CD8-positive, alpha-beta memory T cell (primary cell): ENCODE data around the gene OSBPL7. TPM values are rescaled to one million over a fixed set of nuclear protein-coding genes. Genes with fewer than 3 reads are reported as not detected.
A peak's percentile ranks its signal among the peaks of the same experiment; 100 is the strongest.

Experiments
- CTCF ChIA-PET: fragments of 350-600 bp; sonication (Branson Sonifier 250); formaldehyde crosslinking; loops from one replicate; lab custom pipeline; 2021; ENCODE audit warnings: antibody characterized with exemption; lab: Charles Lee
- POLR2A ChIA-PET: fragments of 350-600 bp; sonication (Branson Sonifier 250); formaldehyde crosslinking; loops from one replicate; lab custom pipeline; 2021; ENCODE audit warnings: antibody characterized with exemption; lab: Charles Lee
- DNase-seq, 5 donors: peaks; one replicate each; pipeline versions ENCODE4 v3.0.0 to v3.0.0-alpha.2; 2020 to 2022; ENCODE audit warnings: mixed read lengths in 1 of 5
- H3K27ac ChIP-seq: one replicate; pipeline ENCODE4 v1.7.0; 2013; ENCODE audit warnings: low read depth, mild to moderate bottlenecking, low read length, moderate library complexity
- H3K27me3 ChIP-seq: 2 replicates; pipeline ENCODE4 v1.7.0; 2013; ENCODE audit warnings: low read length, mild to moderate bottlenecking; ENCODE audit not compliant: insufficient read depth, poor library complexity, severe bottlenecking
- H3K36me3 ChIP-seq: 2 replicates; pipeline ENCODE4 v1.7.0; 2013; ENCODE audit warnings: mild to moderate bottlenecking, low read length, moderate library complexity; ENCODE audit not compliant: insufficient read depth
- H3K4me1 ChIP-seq: 2 replicates; pipeline ENCODE4 v1.7.0; 2013; ENCODE audit warnings: mild to moderate bottlenecking, low read length, moderate library complexity; ENCODE audit not compliant: insufficient read depth
- H3K4me3 ChIP-seq: 2 replicates; pipeline ENCODE4 v1.7.0; 2013; ENCODE audit warnings: mild to moderate bottlenecking, low read length
- H3K9me3 ChIP-seq: 2 replicates; pipeline ENCODE4 v1.7.0; 2013; ENCODE audit warnings: mild to moderate bottlenecking, low read length
- H3K27ac Mint-ChIP-seq, 8 donors: one replicate each; pipeline ENCODE4 v1.8.0; 2020 to 2021; ENCODE audit warnings: mixed read lengths in 8 of 8, mild to moderate bottlenecking in 6 of 8, inconsistent platforms in 3 of 8, moderate library complexity in 3 of 8
- H3K27me3 Mint-ChIP-seq, 2 donors: one replicate each; pipeline ENCODE4 v1.8.0; 2020 to 2021; ENCODE audit warnings: mixed read lengths in 2 of 2, mild to moderate bottlenecking in 1 of 2, moderate library complexity in 1 of 2
- H3K36me3 Mint-ChIP-seq, 3 donors: one replicate each; pipeline ENCODE4 v1.8.0; 2020 to 2021; ENCODE audit warnings: mixed read lengths in 3 of 3, inconsistent platforms in 1 of 3, mild to moderate bottlenecking in 1 of 3
- H3K4me1 Mint-ChIP-seq, 3 donors: one replicate each; pipeline ENCODE4 v1.8.0; 2020 to 2021; ENCODE audit warnings: mixed read lengths in 3 of 3, inconsistent platforms in 1 of 3, mild to moderate bottlenecking in 1 of 3
- H3K4me3 Mint-ChIP-seq, 7 donors: one replicate each; pipeline ENCODE4 v1.8.0; 2020 to 2021; ENCODE audit warnings: mixed read lengths in 7 of 7, mild to moderate bottlenecking in 6 of 7, moderate library complexity in 4 of 7, inconsistent platforms in 2 of 7
- H3K9me3 Mint-ChIP-seq, 5 donors: one replicate each; pipeline ENCODE4 v1.8.0; 2020 to 2022; ENCODE audit warnings: mixed read lengths in 5 of 5, mild to moderate bottlenecking in 3 of 5, moderate library complexity in 2 of 5, inconsistent platforms in 1 of 5
- polyA plus RNA-seq: library from polyadenylated mRNA; unstranded; fragments of 300-500 nt; fragmentation: Illumina TruSeq; gene quantifications from one replicate; pipeline ENCODE4 v1.2.3, GENCODE V29; 2021
- total RNA-seq, 2 experiments: library from RNA; stranded (reverse); gene quantifications; one replicate each; pipeline ENCODE4 v1.2.3, GENCODE V29; 2021

The OSBPL7 gene
- total and polyA plus RNA-seq, 3 experiments from 2014 or later, result 11.0 to 17.5 (median 16.9) TPM

- Histone ChIP-seq H3K4me3 (no peak overlapping the region), H3K27ac (no peak overlapping the region), H3K4me1 (peaks cover 26% of the 10 kb centered on the region), H3K9me3 (no peaks in the 10 kb centered on the region), H3K27me3 (no peaks in the 10 kb centered on the region), H3K36me3 (peaks cover 45% of the 10 kb centered on the region)
- POLR2A ChIA-PET, result no interaction called here
- Mint-ChIP-seq H3K27ac (peak overlapping the region in 2 of 8 donors; percentile 72 to 77), H3K4me3 (peak overlapping the region in 1 of 7 donors; percentile 27), H3K9me3 (no peaks in the 10 kb centered on the region), H3K36me3 (peaks cover 3 to 76% (median 6%) of the 10 kb centered on the region in 3 donors), H3K4me1 (peaks cover 22 to 35% (median 25%) of the 10 kb centered on the region in 3 donors), H3K27me3 (no peaks in the 10 kb centered on the region)
- peak in 1 of 5 donors; percentile 37 for DNase-seq
- CTCF ChIA-PET, result no interaction called here
Measured at GRCh38 chr17:47818002-47818695, 3.4 kb downstream of the OSBPL7 start.

- Mint-ChIP-seq H3K27me3 (no peaks in the 10 kb centered on the region), H3K36me3 (peaks cover 3 to 85% (median 9%) of the 10 kb centered on the region in 3 donors), H3K4me3 (no peak overlapping the region), H3K4me1 (peaks cover 17 to 36% (median 22%) of the 10 kb centered on the region in 3 donors), H3K9me3 (no peaks in the 10 kb centered on the region), H3K27ac (peak overlapping the region in 1 of 8 donors; percentile 93)
- POLR2A ChIA-PET, result no interaction called here
- Histone ChIP-seq H3K27ac (no peak overlapping the region), H3K4me1 (peaks cover 18% of the 10 kb centered on the region), H3K9me3 (no peaks in the 10 kb centered on the region), H3K27me3 (no peaks in the 10 kb centered on the region), H3K36me3 (peaks cover 45% of the 10 kb centered on the region), H3K4me3 (no peak overlapping the region)
- peak in 1 of 5 donors; percentile 30 for DNase-seq
- CTCF ChIA-PET, result interaction anchor here (0.8 kb wide), 1 partner anchor 13 kb away, joined by 3 read pairs; no protein-coding TSS in a partner anchor
Measured at GRCh38 chr17:47816947-47817346, 4.6 kb downstream of the OSBPL7 start.

GRCh38 chr17:47816111-47816735 lies 5.4 kb downstream of the OSBPL7 start:
- Mint-ChIP-seq H3K4me3 (no peak overlapping the region), H3K27me3 (peaks cover 0 to 1% of the 10 kb centered on the region in 2 donors), H3K27ac (peak overlapping the region in 2 of 8 donors; percentile 15 to 93), H3K36me3 (peaks cover 3 to 87% (median 16%) of the 10 kb centered on the region in 3 donors), H3K9me3 (no peaks in the 10 kb centered on the region), H3K4me1 (peaks cover 17 to 35% (median 20%) of the 10 kb centered on the region in 3 donors)
- Histone ChIP-seq H3K4me3 (no peak overlapping the region), H3K4me1 (peaks cover 14% of the 10 kb centered on the region), H3K27me3 (no peaks in the 10 kb centered on the region), H3K9me3 (no peaks in the 10 kb centered on the region), H3K36me3 (peaks cover 45% of the 10 kb centered on the region), H3K27ac (no peak overlapping the region)
- CTCF ChIA-PET, result no interaction called here
- POLR2A ChIA-PET, result no interaction called here
- DNase-seq, result peak in 1 of 5 donors; percentile 44

GRCh38 chr17:47815106-47815918 lies 6.3 kb downstream of the OSBPL7 start:
- Histone ChIP-seq H3K27me3 (no peaks in the 10 kb centered on the region), H3K9me3 (no peaks in the 10 kb centered on the region), H3K36me3 (peaks cover 45% of the 10 kb centered on the region), H3K4me1 (peaks cover 5% of the 10 kb centered on the region), H3K27ac (no peak overlapping the region), H3K4me3 (no peak overlapping the region)
- H3K4me1 Mint-ChIP-seq, result peaks cover 17 to 35% (median 19%) of the 10 kb centered on the region in 3 donors
- POLR2A ChIA-PET, result interaction anchor here (0.6 kb wide), 1 partner anchor 489 kb away, joined by 3 read pairs; no protein-coding TSS in a partner anchor
- CTCF ChIA-PET, result interaction anchor here (0.7 kb wide), 1 partner anchor 116 kb away, joined by 3 read pairs; no protein-coding TSS in a partner anchor
- peak in 1 of 5 donors; percentile 25 for DNase-seq
- no peaks in the 10 kb centered on the region for H3K9me3 Mint-ChIP-seq
- H3K27me3 Mint-ChIP-seq, result peaks cover 0 to 2% of the 10 kb centered on the region in 2 donors
- peak overlapping the region in 6 of 8 donors; percentile 40 to 85 (median 54) for H3K27ac Mint-ChIP-seq
- H3K36me3 Mint-ChIP-seq, result peaks cover 3 to 90% (median 21%) of the 10 kb centered on the region in 3 donors
- H3K4me3 Mint-ChIP-seq, result no peak overlapping the region

- Mint-ChIP-seq H3K36me3 (peaks cover 9 to 95% (median 26%) of the 10 kb centered on the region in 3 donors), H3K27me3 (peaks cover 0 to 2% of the 10 kb centered on the region in 2 donors), H3K4me1 (peaks cover 21 to 29% (median 22%) of the 10 kb centered on the region in 3 donors), H3K9me3 (no peaks in the 10 kb centered on the region), H3K4me3 (no peak overlapping the region), H3K27ac (peak overlapping the region in 2 of 8 donors; percentile 60 to 91)
- DNase-seq, result peak in 1 of 5 donors; percentile 27
- Histone ChIP-seq H3K4me3 (no peak overlapping the region), H3K4me1 (no peaks in the 10 kb centered on the region), H3K36me3 (peaks cover 44% of the 10 kb centered on the region), H3K27ac (no peak overlapping the region), H3K27me3 (no peaks in the 10 kb centered on the region), H3K9me3 (no peaks in the 10 kb centered on the region)
- CTCF ChIA-PET, result no interaction called here
- POLR2A ChIA-PET, result no interaction called here
Measured at GRCh38 chr17:47813512-47814031, 8.0 kb downstream of the OSBPL7 start.

GRCh38 chr17:47813077-47813476 lies 8.5 kb downstream of the OSBPL7 start:
- Histone ChIP-seq H3K36me3 (peaks cover 40% of the 10 kb centered on the region), H3K9me3 (no peaks in the 10 kb centered on the region), H3K4me3 (no peak overlapping the region), H3K27ac (no peak overlapping the region), H3K27me3 (no peaks in the 10 kb centered on the region), H3K4me1 (no peaks in the 10 kb centered on the region)
- H3K4me1 Mint-ChIP-seq, result peaks cover 21 to 29% (median 22%) of the 10 kb centered on the region in 3 donors
- CTCF ChIA-PET, result no interaction called here
- H3K27ac Mint-ChIP-seq, result peak overlapping the region in 6 of 8 donors; percentile 13 to 91 (median 88)
- peaks cover 9 to 95% (median 30%) of the 10 kb centered on the region in 3 donors for H3K36me3 Mint-ChIP-seq
- no peak overlapping the region for H3K4me3 Mint-ChIP-seq
- H3K9me3 Mint-ChIP-seq, result no peaks in the 10 kb centered on the region
- peaks cover 0 to 2% of the 10 kb centered on the region in 2 donors for H3K27me3 Mint-ChIP-seq
- POLR2A ChIA-PET, result no interaction called here
- peak in 1 of 5 donors; percentile 28 for DNase-seq

GRCh38 chr17:47812146-47812920 lies 9.3 kb downstream of the OSBPL7 start:
- H3K36me3 ChIP-seq, result peaks cover 34% of the 10 kb centered on the region
- Mint-ChIP-seq H3K9me3 (no peaks in the 10 kb centered on the region), H3K27ac (peak overlapping the region in 7 of 8 donors; percentile 13 to 94 (median 91)), H3K4me1 (peaks cover 21 to 29% (median 22%) of the 10 kb centered on the region in 3 donors), H3K36me3 (peaks cover 9 to 95% (median 32%) of the 10 kb centered on the region in 3 donors), H3K27me3 (peaks cover 0 to 2% of the 10 kb centered on the region in 2 donors), H3K4me3 (no peak overlapping the region)
- no peak overlapping the region for H3K4me3 ChIP-seq
- DNase-seq, result peak in 1 of 5 donors; percentile 23
- ChIA-PET CTCF (no interaction called here), POLR2A (no interaction called here)
- H3K27me3 ChIP-seq, result no peaks in the 10 kb centered on the region
- no peaks in the 10 kb centered on the region for H3K9me3 ChIP-seq
- H3K4me1 ChIP-seq, result no peaks in the 10 kb centered on the region
- H3K27ac ChIP-seq, result no peak overlapping the region
